ENCODE results near the gene PTPRN2.

- TF ChIP-seq, protein P1, sequence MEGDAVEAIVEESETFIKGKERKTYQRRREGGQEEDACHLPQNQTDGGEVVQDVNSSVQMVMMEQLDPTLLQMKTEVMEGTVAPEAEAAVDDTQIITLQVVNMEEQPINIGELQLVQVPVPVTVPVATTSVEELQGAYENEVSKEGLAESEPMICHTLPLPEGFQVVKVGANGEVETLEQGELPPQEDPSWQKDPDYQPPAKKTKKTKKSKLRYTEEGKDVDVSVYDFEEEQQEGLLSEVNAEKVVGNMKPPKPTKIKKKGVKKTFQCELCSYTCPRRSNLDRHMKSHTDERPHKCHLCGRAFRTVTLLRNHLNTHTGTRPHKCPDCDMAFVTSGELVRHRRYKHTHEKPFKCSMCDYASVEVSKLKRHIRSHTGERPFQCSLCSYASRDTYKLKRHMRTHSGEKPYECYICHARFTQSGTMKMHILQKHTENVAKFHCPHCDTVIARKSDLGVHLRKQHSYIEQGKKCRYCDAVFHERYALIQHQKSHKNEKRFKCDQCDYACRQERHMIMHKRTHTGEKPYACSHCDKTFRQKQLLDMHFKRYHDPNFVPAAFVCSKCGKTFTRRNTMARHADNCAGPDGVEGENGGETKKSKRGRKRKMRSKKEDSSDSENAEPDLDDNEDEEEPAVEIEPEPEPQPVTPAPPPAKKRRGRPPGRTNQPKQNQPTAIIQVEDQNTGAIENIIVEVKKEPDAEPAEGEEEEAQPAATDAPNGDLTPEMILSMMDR (IDR thresholded peaks at IDR 0.05), result peak; percentile 32; the same call in 1 of the 2 replicates
- TF ChIP-seq ZFX (IDR thresholded peaks at IDR 0.05; ENCODE audit: borderline replicate concordance), result no peak
Observed at GRCh38 chr7:158408318-158408920, 179.2 kb downstream of the PTPRN2 start.
